22Rv1 (cell line): ENCODE results near the gene CDC42EP2.

ENCODE experiments used
- H3K27ac ChIP-seq: fragments of 450-650 bp; 2 replicates; pipeline ENCODE4 v1.5.1; 2017
- CTCF ChIP-seq: fragments of 450-650 bp; IDR thresholded peaks from 2 replicates; pipeline ENCODE4 v1.5.1; 2017; ENCODE audit warnings: mild to moderate bottlenecking
- ZFX ChIP-seq: fragments of 450-650 bp; IDR thresholded peaks from 2 replicates; pipeline ENCODE4 v1.6.1; 2017; ENCODE audit warnings: antibody characterized with exemption, borderline replicate concordance

CDC42EP2 gene

GRCh38 chr11:65354265-65355012 lies 39.8 kb downstream of the CDC42EP2 start, which contains the start of gene TIGD3:
Gene TIGD3, plus strand, starts transcription at chr11:65354751. Its CDS starts 1,058 bp downstream, at chr11:65355809.
- peak within 1 kb of the TSS; percentile 80 for H3K27ac ChIP-seq
- TF ChIP-seq CTCF, result peak; percentile 9; the same call in 1 of the 2 replicates
- no peak for TF ChIP-seq ZFX

GRCh38 chr11:65355013-65355775 lies 40.5 kb downstream of the CDC42EP2 start:
- no peak for TF ChIP-seq CTCF
- TF ChIP-seq ZFX, result no peak
- peak overlapping the region; percentile 80 for H3K27ac ChIP-seq

GRCh38 chr11:65355776-65356393 lies 41.2 kb downstream of the CDC42EP2 start:
- TF ChIP-seq CTCF (no peak), ZFX (no peak)

GRCh38 chr11:65356394-65356972 lies 41.8 kb downstream of the CDC42EP2 start:
- TF ChIP-seq ZFX (no peak), CTCF (no peak)
- H3K27ac ChIP-seq, result no peak overlapping the region

More at GRCh38 chr11:65355776-65356393, 41.2 kb downstream of the CDC42EP2 start:
- H3K27ac ChIP-seq, result no peak overlapping the region

GRCh38 chr11:65357856-65358356 lies 43.2 kb downstream of the CDC42EP2 start:
- no peak overlapping the region for H3K27ac ChIP-seq
- TF ChIP-seq CTCF (no peak), ZFX (no peak)

- TF ChIP-seq CTCF (no peak), ZFX (no peak)
Observed at GRCh38 chr11:65362320-65362931, 47.8 kb downstream of the CDC42EP2 start.

More at GRCh38 chr11:65362320-65362931, 47.8 kb downstream of the CDC42EP2 start:
- no peak overlapping the region for H3K27ac ChIP-seq
